Lower leg skin (tissue), 4 donors: ENCODE results near the gene GAN. TPM values are rescaled to one million over a fixed set of nuclear protein-coding genes. Genes with fewer than 3 reads are reported as not detected.
A peak's percentile ranks its signal among the peaks of the same experiment; 100 is the strongest.

Source experiments
- DNase-seq, 2 donors: peaks; one replicate each; pipeline ENCODE4 v3.0.0-alpha.2; 2019; ENCODE audit warnings: low spot score in 2 of 2
- H3K4me3 ChIP-seq: fragments of 200-600 bp; sonication (generic); 2 replicates; pipeline ENCODE4 v1.5.1; 2017; ENCODE audit warnings: mild to moderate bottlenecking, low read depth; ENCODE audit not compliant: poor library complexity, severe bottlenecking
- POLR2A ChIP-seq, 2 donors: fragments of 450-650 bp; IDR thresholded peaks; one replicate each; pipeline ENCODE4 v1.6.1; 2016 to 2017; ENCODE audit warnings: antibody characterized with exemption in 2 of 2, mild to moderate bottlenecking in 1 of 2, moderate library complexity in 1 of 2
- WGBS, 2 donors: methylation state at CpG; one replicate each; pipeline ENCODE4 v1.1.5; 2018; 5-methylcytosine and 5-hydroxymethylcytosine counted together
- intact Hi-C: fragments of 100-400 bp; cut with DNase I; formaldehyde crosslinking; loops from one replicate; pipeline ENCODE4 v1.15.0; 2023; ENCODE audit warnings: low total_unique reads
- total RNA-seq, 4 donors: library from RNA; depleted of rRNA; stranded (reverse); fragments of >200 nt; gene quantifications; one replicate each; pipeline ENCODE4 v1.1.0, GENCODE V29; 2016
- TF ChIP-seq, protein P1 (sequence below), 3 donors: fragments of 450-650 bp; IDR thresholded peaks; one replicate each; pipeline ENCODE4 v1.5.1; 2016; ENCODE audit warnings: antibody characterized with exemption in 3 of 3, mild to moderate bottlenecking in 3 of 3, moderate library complexity in 2 of 3

The GAN gene
- total RNA-seq, 4 donors from 2014 or later: 130 to 214 (median 157) TPM

DNA sequence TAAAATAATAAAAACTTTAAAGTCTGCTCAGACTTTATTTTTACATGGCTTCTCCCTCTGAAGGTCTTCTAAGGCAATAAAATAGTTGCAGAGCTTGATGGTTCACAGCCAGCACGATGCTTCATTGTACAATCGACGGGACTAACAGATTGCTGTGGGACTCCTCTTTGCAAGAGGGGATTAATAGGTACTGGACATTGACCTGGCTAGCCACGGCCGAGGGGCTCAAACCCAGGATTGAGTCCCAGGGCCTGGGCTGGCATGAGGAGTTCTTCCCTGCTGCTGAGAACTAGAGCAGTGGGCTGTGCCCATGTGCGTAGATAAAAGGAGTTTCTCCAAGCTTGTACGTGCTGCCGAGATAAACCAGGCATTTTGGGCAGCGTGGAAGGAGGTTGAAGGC is 23.6 kb upstream of the GAN start:
- no peak for DNase-seq
- TF ChIP-seq, protein P1, sequence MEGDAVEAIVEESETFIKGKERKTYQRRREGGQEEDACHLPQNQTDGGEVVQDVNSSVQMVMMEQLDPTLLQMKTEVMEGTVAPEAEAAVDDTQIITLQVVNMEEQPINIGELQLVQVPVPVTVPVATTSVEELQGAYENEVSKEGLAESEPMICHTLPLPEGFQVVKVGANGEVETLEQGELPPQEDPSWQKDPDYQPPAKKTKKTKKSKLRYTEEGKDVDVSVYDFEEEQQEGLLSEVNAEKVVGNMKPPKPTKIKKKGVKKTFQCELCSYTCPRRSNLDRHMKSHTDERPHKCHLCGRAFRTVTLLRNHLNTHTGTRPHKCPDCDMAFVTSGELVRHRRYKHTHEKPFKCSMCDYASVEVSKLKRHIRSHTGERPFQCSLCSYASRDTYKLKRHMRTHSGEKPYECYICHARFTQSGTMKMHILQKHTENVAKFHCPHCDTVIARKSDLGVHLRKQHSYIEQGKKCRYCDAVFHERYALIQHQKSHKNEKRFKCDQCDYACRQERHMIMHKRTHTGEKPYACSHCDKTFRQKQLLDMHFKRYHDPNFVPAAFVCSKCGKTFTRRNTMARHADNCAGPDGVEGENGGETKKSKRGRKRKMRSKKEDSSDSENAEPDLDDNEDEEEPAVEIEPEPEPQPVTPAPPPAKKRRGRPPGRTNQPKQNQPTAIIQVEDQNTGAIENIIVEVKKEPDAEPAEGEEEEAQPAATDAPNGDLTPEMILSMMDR (IDR thresholded peaks at IDR 0.05): no peak
- TF ChIP-seq POLR2A (IDR thresholded peaks at IDR 0.05): no peak
- WGBS, 2 donors: 91 to 92% methylated on average over 9 of the region's 9 CpGs
- intact Hi-C loops: no loop called here
- no peak overlapping the region for H3K4me3 ChIP-seq

DNA sequence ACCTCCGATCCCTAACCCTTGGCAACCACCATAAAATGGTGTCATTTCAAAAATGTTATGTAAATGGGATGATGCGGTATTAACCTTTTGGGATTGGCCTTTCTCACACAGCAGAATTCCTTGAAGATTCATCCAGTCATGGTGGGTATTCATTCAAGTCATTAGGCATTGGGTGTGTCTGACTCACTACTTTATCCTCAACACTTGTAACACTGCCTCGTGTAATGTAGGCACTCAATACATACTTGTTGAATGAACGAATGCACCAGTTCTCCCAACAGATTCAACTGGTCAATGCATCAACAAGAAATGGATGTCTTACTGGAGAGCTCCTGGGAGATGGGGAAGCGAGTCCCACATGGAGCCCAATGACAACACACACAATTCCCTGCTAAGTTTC is 21.8 kb upstream of the GAN start:
- intact Hi-C loops: no loop called here
- no peak for DNase-seq
- 77 to 86% methylated on average over 5 of the region's 5 CpGs for WGBS, 2 donors
- no peak overlapping the region for H3K4me3 ChIP-seq
- no peak for TF ChIP-seq POLR2A (IDR thresholded peaks at IDR 0.05)
- TF ChIP-seq, protein P1 (IDR thresholded peaks at IDR 0.05): no peak

DNA sequence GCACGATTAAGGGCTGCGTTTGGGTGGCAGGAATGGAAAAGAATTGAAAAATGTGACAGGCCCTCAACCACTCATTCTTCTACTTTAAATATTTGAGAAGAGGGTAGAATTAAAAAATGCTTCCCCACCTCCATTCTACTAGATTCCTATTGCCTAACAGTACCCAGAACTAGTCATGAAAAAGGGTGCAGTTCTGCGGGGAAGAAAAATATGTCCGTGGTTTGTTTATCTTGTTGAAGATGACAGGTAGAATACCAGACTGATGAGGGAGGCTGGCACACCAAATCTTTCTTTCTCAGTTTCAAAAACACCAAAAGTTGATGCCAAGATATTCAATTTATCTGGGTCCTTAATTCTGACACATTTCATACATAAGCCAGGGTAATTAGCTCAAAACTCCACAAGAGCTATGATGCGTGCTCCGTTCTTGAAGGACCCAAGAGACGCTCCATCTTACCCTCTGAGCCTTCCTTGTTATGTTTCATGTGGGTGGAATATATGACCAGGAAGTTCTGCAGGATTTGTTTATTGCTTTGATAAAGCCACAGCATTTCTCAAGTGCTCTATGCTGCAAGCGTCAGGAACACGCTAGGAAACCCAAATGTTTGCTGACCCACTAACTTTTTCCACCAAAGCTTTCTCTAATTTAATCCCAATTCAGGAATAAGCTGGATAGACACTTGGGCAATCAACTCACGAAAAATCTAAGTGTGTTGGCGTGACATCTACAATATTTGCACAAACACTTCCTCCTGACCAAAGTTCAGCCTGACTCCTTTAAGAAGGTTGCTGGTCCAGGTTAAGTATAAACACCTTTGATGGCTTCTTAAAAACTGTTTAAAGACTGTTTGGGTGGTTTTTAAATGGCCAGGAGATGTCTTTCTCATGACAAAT is 20.6 kb upstream of the GAN start:
- H3K4me3 ChIP-seq: no peak overlapping the region
- no peak for DNase-seq
- 71 to 72% methylated on average over 11 of the region's 11 CpGs for WGBS, 2 donors
- TF ChIP-seq, protein P1 (IDR thresholded peaks at IDR 0.05): no peak
- TF ChIP-seq POLR2A (IDR thresholded peaks at IDR 0.05): no peak
- intact Hi-C loops: no loop called here

DNA sequence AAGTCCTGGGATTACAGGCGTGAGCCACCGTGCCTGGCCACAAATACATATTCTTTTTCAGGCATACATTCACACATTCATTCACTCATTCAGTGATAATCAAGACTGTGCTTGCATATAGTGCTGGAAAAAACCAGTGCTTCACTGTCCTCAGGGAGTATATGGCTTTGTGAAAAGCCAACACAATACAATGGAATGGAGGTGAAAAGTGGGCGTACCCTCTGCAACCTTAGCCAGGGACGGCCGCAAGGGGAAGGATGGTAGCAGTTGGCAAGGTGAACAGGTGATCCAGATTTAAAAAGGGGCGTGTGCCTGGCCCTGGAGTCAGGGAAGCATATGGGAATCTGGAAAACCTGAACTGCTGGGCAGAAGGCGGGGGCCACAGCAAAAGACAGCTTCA is 18.1 kb upstream of the GAN start:
- no peak overlapping the region for H3K4me3 ChIP-seq
- 49 to 61% methylated on average over 7 of the region's 7 CpGs for WGBS, 2 donors
- TF ChIP-seq, protein P1 (IDR thresholded peaks at IDR 0.05): no peak
- no peak for TF ChIP-seq POLR2A (IDR thresholded peaks at IDR 0.05)
- intact Hi-C loops: no loop called here
- peak in 1 of 2 donors; percentile 54 for DNase-seq

DNA sequence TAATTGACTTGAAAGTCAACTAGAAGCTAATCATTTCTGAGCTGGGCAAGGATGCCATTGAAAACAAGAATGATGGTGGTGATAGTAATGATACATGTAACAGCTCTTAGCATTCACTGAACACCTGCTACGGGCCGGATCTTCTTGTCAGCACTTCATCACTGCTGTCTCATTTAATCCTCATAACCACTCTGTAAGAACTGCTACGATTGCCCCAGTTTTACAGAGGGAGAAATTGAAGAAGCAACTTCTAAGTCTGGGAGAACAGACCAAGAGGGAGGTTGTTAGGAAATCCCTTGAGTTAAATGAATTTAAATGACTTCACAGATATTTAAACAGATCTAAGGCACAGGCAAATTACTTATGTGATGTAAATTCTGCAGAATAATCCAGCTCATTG is 7.0 kb upstream of the GAN start:
- H3K4me3 ChIP-seq: no peak overlapping the region
- intact Hi-C loops: no loop called here
- 75 to 83% methylated on average over 3 of the region's 3 CpGs for WGBS, 2 donors
- TF ChIP-seq, protein P1 (IDR thresholded peaks at IDR 0.05): no peak
- no peak for TF ChIP-seq POLR2A (IDR thresholded peaks at IDR 0.05)
- peak in 1 of 2 donors; percentile 28 for DNase-seq
